IMR-90 (cell line): ENCODE results near the gene MED26. TPM values are rescaled to one million over a fixed set of nuclear protein-coding genes. Genes with fewer than 3 reads are reported as not detected.

Source experiments
- ATAC-seq: fragments of 200-7000 bp; cut with Tn5 transposase; 2 replicates; pipeline ENCODE4 v1.9.1; 2020; ENCODE audit warnings: low read depth, mild to moderate bottlenecking, moderate library complexity
- BruUV-seq: library from RNA; stranded (reverse); fragments of 400-500 nt; replicated peaks from 2 replicates; lab custom pipeline; 2021; lab: Mats Ljungman, UMichigan
- CTCF ChIA-PET: fragments of 300-600 bp; formaldehyde crosslinking; extraction: SDS; loops from one replicate; lab custom pipeline; 2021; ENCODE audit warnings: antibody characterized with exemption; lab: Yijun Ruan, JAX
- POLR2A ChIA-PET: fragments of 300-600 bp; sonication (Branson Sonifier 250); formaldehyde crosslinking; loops from one replicate; lab custom pipeline; 2022; ENCODE audit warnings: antibody characterized with exemption; ENCODE audit not compliant: unreplicated experiment; lab: Charles Lee
- DNase-seq: peaks from one replicate; pipeline ENCODE4 v3.0.0; 2013
- H2AFZ ChIP-seq: replicated peaks from 2 replicates; pipeline ENCODE3; 2013; ENCODE audit warnings: low read length, mild to moderate bottlenecking; ENCODE audit not compliant: poor library complexity
- H2AK5ac ChIP-seq: 2 replicates; pipeline ENCODE4 v1.6.1; 2013; ENCODE audit warnings: low read depth, low read length, inconsistent platforms
- H2AK9ac ChIP-seq: replicated peaks from 2 replicates; pipeline ENCODE3; 2013; ENCODE audit warnings: mild to moderate bottlenecking, low read depth, low read length, moderate library complexity; ENCODE audit not compliant: poor library complexity
- H2BK120ac ChIP-seq: 2 replicates; pipeline ENCODE4 v1.6.1; 2013; ENCODE audit warnings: low read depth, low read length, inconsistent platforms
- H2BK15ac ChIP-seq: 3 replicates; pipeline ENCODE4 v1.6.1; 2013; ENCODE audit warnings: low read depth, low read length, inconsistent platforms
- H2BK20ac ChIP-seq: 2 replicates; pipeline ENCODE4 v1.6.1; 2013; ENCODE audit warnings: low read depth, mild to moderate bottlenecking, inconsistent platforms, low read length, moderate library complexity
- H2BK5ac ChIP-seq: 2 replicates; pipeline ENCODE4 v1.6.1; 2013; ENCODE audit warnings: mild to moderate bottlenecking, low read depth, low read length, inconsistent platforms; ENCODE audit not compliant: poor library complexity, severe bottlenecking
- H3K14ac ChIP-seq: replicated peaks from 2 replicates; pipeline ENCODE4 v1.6.1; 2013; ENCODE audit warnings: low read depth, low read length, inconsistent platforms
- H3K18ac ChIP-seq: 2 replicates; pipeline ENCODE4 v1.6.1; 2013; ENCODE audit warnings: low read depth, low read length, control low read depth
- H3K23ac ChIP-seq: 2 replicates; pipeline ENCODE4 v1.6.1; 2013; ENCODE audit warnings: low read depth, low read length, inconsistent platforms
- H3K27ac ChIP-seq: 2 replicates; pipeline ENCODE4 v1.5.1; 2013; ENCODE audit warnings: mild to moderate bottlenecking, control low read depth, low read length; ENCODE audit not compliant: insufficient read depth
- H3K27me3 ChIP-seq: 2 replicates; pipeline ENCODE4 v1.6.1; 2013; ENCODE audit warnings: low read length; ENCODE audit not compliant: control insufficient read depth, insufficient read depth
- H3K36me3 ChIP-seq: 2 replicates; pipeline ENCODE4 v1.6.1; 2013; ENCODE audit warnings: low read length, mixed read lengths; ENCODE audit not compliant: control insufficient read depth, insufficient read depth
- H3K4ac ChIP-seq: 2 replicates; pipeline ENCODE4 v1.6.1; 2013; ENCODE audit warnings: low read depth, low read length, inconsistent platforms
- H3K4me1 ChIP-seq: 2 replicates; pipeline ENCODE4 v1.6.1; 2013; ENCODE audit warnings: low read length, mixed read lengths; ENCODE audit not compliant: control insufficient read depth, insufficient read depth
- H3K4me2 ChIP-seq: 2 replicates; pipeline ENCODE4 v1.6.1; 2013; ENCODE audit warnings: low read depth, mild to moderate bottlenecking, control low read depth, low read length, moderate library complexity
- H3K4me3 ChIP-seq: 2 replicates; pipeline ENCODE4 v1.5.1; 2013; ENCODE audit warnings: low read depth, mild to moderate bottlenecking, control low read depth, low read length, moderate library complexity; ENCODE audit not compliant: insufficient read depth
- H3K56ac ChIP-seq: 2 replicates; pipeline ENCODE4 v1.6.1; 2013; ENCODE audit warnings: low read length, inconsistent platforms; ENCODE audit not compliant: insufficient read depth; ENCODE audit errors: extremely low read depth
- H3K79me1 ChIP-seq, 2 experiments: 2 replicates each; pipeline ENCODE4 v1.6.1; 2013; ENCODE audit warnings: low read length in 2 of 2, inconsistent platforms in 1 of 2, low read depth in 1 of 2
- H3K9ac ChIP-seq: 2 replicates; pipeline ENCODE4 v1.6.1; 2013; ENCODE audit warnings: low read depth, low read length, control low read depth
- H3K9me1 ChIP-seq: 2 replicates; pipeline ENCODE4 v1.6.1; 2013; ENCODE audit warnings: low read length, inconsistent platforms; ENCODE audit not compliant: insufficient read depth
- H3K9me3 ChIP-seq: 2 replicates; pipeline ENCODE4 v1.6.1; 2013; ENCODE audit warnings: low read length; ENCODE audit not compliant: control insufficient read depth, insufficient read depth
- H4K20me1 ChIP-seq: 2 replicates; pipeline ENCODE4 v1.6.1; 2013; ENCODE audit warnings: low read length, inconsistent platforms; ENCODE audit not compliant: insufficient read depth
- H4K5ac ChIP-seq: 2 replicates; pipeline ENCODE4 v1.6.1; 2013; ENCODE audit warnings: mild to moderate bottlenecking, low read depth, low read length, control low read depth
- H4K8ac ChIP-seq, 2 experiments: 2 replicates each; pipeline ENCODE4 v1.6.1; 2013; ENCODE audit warnings: low read depth in 2 of 2, low read length in 2 of 2, control low read depth in 1 of 2, inconsistent platforms in 1 of 2
- H4K91ac ChIP-seq: 2 replicates; pipeline ENCODE4 v1.6.1; 2013; ENCODE audit warnings: low read depth, low read length, inconsistent platforms; ENCODE audit not compliant: insufficient read depth
- BHLHE40 ChIP-seq: fragments of 150-350 bp; IDR thresholded peaks from 2 replicates; pipeline ENCODE4 v1.6.1; 2016; ENCODE audit warnings: mild to moderate bottlenecking, low read depth, low read length
- CEBPB ChIP-seq: IDR thresholded peaks from 2 replicates; pipeline ENCODE4 v1.6.1; 2012; ENCODE audit warnings: low read depth, low read length, improper control_type of control experiment
- CHD1 ChIP-seq: IDR thresholded peaks from 2 replicates; pipeline ENCODE4 v1.6.1; 2012; ENCODE audit warnings: low read depth, low read length, improper control_type of control experiment
- FOS ChIP-seq: fragments of 150-350 bp; IDR thresholded peaks from 2 replicates; pipeline ENCODE4 v1.6.1; 2016; ENCODE audit warnings: low read depth, low read length
- MAFK ChIP-seq: IDR thresholded peaks from 2 replicates; pipeline ENCODE4 v1.6.1; 2012; ENCODE audit warnings: low read depth, low read length, improper control_type of control experiment
- MXI1 ChIP-seq: IDR thresholded peaks from 2 replicates; pipeline ENCODE4 v1.6.1; 2012; ENCODE audit warnings: low read depth, mild to moderate bottlenecking, low read length, moderate library complexity, borderline replicate concordance
- NFE2L2 ChIP-seq: fragments of 150-350 bp; IDR thresholded peaks from 2 replicates; pipeline ENCODE4 v1.6.1; 2016; ENCODE audit warnings: low read depth, mild to moderate bottlenecking, low read length
- POLR2A ChIP-seq: IDR thresholded peaks from 2 replicates; pipeline ENCODE4 v1.6.1; 2012; ENCODE audit warnings: mild to moderate bottlenecking, low read depth, low read length
- RAD21 ChIP-seq: IDR thresholded peaks from 2 replicates; pipeline ENCODE4 v1.6.1; 2012; ENCODE audit warnings: low read length, improper control_type of control experiment
- RCOR1 ChIP-seq: IDR thresholded peaks from 2 replicates; pipeline ENCODE4 v1.6.1; 2012; ENCODE audit warnings: mild to moderate bottlenecking, low read length, improper control_type of control experiment; ENCODE audit not compliant: insufficient replicate concordance
- RFX5 ChIP-seq: IDR thresholded peaks from 2 replicates; pipeline ENCODE4 v1.8.0; 2012; ENCODE audit warnings: low read depth, mild to moderate bottlenecking, low read length, moderate library complexity
- SMC3 ChIP-seq: fragments of 150-350 bp; IDR thresholded peaks from 2 replicates; pipeline ENCODE4 v1.6.1; 2016; ENCODE audit warnings: low read depth, mild to moderate bottlenecking, antibody characterized with exemption, low read length, moderate library complexity
- WGBS, 2 experiments: methylation state at CpG; one replicate each; pipeline versions ENCODE4 v1.1.5 to v1.1.7; 2013; ENCODE audit warnings: missing lambda C conversion rate in 2 of 2; ENCODE audit not compliant: insufficient read length in 1 of 2; ENCODE audit errors: extremely low coverage in 2 of 2; 5-methylcytosine and 5-hydroxymethylcytosine counted together
- dilution Hi-C: fragments of 300-500 bp; cut with HindIII; formaldehyde crosslinking; loops from one replicate; pipeline ENCODE4 v1.14.3; 2018; ENCODE audit warnings: low sequenced_read_pairs; ENCODE audit not compliant: unreplicated experiment
- in situ Hi-C: fragments of 300-500 bp; cut with MboI; formaldehyde crosslinking; loops from 3 replicates; pipeline ENCODE4 v1.14.3; 2019; ENCODE audit warnings: low sequenced_read_pairs, inconsistent platforms, mixed read lengths
- intact Hi-C: fragments of 100-400 bp; cut with micrococcal nuclease; formaldehyde crosslinking; loops from 2 replicates; pipeline ENCODE4 v1.10.0; 2022
- polyA plus RNA-seq, 3 experiments: library from polyadenylated mRNA; depleted of rRNA; stranded (reverse); fragments of >200 nt; gene quantifications; 2 replicates each; pipeline ENCODE4 v1.2.3, GENCODE V29; 2012; ENCODE audit warnings: low replicate concordance in 1 of 3
- total RNA-seq: library from RNA; depleted of rRNA; stranded (reverse); fragments of >200 nt; gene quantifications from 2 replicates; pipeline ENCODE4 v1.2.3, GENCODE V29; 2012
- TF ChIP-seq, protein P1 (sequence below): conservative IDR thresholded peaks from 2 replicates; pipeline ENCODE4 v1.5.1; 2012; ENCODE audit warnings: mild to moderate bottlenecking, low read depth, low read length, improper control_type of control experiment
- TF ChIP-seq, protein P2 (sequence below): fragments of 150-350 bp; IDR thresholded peaks from 2 replicates; pipeline ENCODE4 v1.6.1; 2017; ENCODE audit warnings: mild to moderate bottlenecking, antibody characterized with exemption, low read length, low read depth
- TF ChIP-seq, protein P3 (sequence below): fragments of 150-350 bp; IDR thresholded peaks from 2 replicates; pipeline ENCODE4 v1.6.1; 2016; ENCODE audit warnings: low read depth, mild to moderate bottlenecking, low read length, moderate library complexity, borderline replicate concordance

The MED26 gene
- total and polyA plus RNA-seq, 2 of the 4 experiments (the other 2 are of a cell fraction) = 2.0 to 4.0 TPM

DNA sequence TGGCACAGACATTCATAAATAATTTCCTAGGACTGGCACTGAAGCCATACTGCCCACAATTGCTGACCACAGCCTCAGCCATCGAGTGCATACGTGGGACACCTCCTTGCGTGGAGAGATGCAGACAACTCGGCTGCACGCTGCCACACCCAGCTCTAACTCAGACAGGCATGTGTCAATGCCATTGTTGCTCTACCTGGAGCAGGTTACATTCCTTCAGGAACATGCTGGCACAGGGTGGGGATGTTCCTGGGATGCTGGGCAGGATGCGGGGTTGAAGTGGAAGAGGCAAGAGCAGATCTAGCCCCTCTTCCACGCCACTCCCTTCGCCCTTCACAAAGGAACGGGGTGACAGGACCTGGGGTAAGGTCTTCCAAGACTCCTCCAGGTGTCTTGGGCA is 31.6 kb downstream of the MED26 start:
- H2AFZ ChIP-seq = peak overlapping the region; percentile 18

More for the DNA sequence above, 31.6 kb downstream of the MED26 start:
- Histone ChIP-seq H2BK20ac (no peak overlapping the region), H3K36me3 (no peaks in the 10 kb centered on the region), H3K9me3 (no peaks in the 10 kb centered on the region), H4K8ac (no peak overlapping the region), H3K4me2 (no peak overlapping the region), H3K18ac (no peak overlapping the region), H3K9me1 (peaks cover 58% of the 10 kb centered on the region), H2AK5ac (no peak overlapping the region), H3K4ac (no peak overlapping the region), H3K79me1 (peaks cover 30 to 96% of the 10 kb centered on the region in 2 experiments), H3K4me3 (no peak overlapping the region), H3K56ac (no peak overlapping the region), H3K4me1 (peaks cover 6% of the 10 kb centered on the region; the same call in 1 of the 2 replicates), H3K27ac (no peak overlapping the region), H2BK5ac (no peak overlapping the region), H2AK9ac (no peak overlapping the region), H4K91ac (no peak overlapping the region), H2BK120ac (no peak overlapping the region), H4K20me1 (peaks cover 100% of the 10 kb centered on the region), H4K5ac (no peak overlapping the region), H3K14ac (no peak overlapping the region), H2BK15ac (no peak overlapping the region), H3K23ac (no peak overlapping the region), H3K27me3 (no peaks in the 10 kb centered on the region), H3K9ac (no peak overlapping the region)
- in situ Hi-C loops (no loop called here), intact Hi-C loops (no loop called here), dilution Hi-C loops (no loop called here)
- ChIA-PET POLR2A (no interaction called here), CTCF (no interaction called here)
- BruUV-seq = no TSS peak
- DNase-seq = no peak
- ATAC-seq = no peak
- WGBS, 2 experiments = no CpG with 5 or more reads among the region's 9 CpGs
- no peak for TF ChIP-seq MAFK
- TF ChIP-seq SMC3 = no peak
- TF ChIP-seq RFX5 = no peak
- TF ChIP-seq, protein P1, sequence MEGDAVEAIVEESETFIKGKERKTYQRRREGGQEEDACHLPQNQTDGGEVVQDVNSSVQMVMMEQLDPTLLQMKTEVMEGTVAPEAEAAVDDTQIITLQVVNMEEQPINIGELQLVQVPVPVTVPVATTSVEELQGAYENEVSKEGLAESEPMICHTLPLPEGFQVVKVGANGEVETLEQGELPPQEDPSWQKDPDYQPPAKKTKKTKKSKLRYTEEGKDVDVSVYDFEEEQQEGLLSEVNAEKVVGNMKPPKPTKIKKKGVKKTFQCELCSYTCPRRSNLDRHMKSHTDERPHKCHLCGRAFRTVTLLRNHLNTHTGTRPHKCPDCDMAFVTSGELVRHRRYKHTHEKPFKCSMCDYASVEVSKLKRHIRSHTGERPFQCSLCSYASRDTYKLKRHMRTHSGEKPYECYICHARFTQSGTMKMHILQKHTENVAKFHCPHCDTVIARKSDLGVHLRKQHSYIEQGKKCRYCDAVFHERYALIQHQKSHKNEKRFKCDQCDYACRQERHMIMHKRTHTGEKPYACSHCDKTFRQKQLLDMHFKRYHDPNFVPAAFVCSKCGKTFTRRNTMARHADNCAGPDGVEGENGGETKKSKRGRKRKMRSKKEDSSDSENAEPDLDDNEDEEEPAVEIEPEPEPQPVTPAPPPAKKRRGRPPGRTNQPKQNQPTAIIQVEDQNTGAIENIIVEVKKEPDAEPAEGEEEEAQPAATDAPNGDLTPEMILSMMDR = no peak
- TF ChIP-seq MXI1 = no peak
- TF ChIP-seq POLR2A = no peak
- TF ChIP-seq, protein P2, sequence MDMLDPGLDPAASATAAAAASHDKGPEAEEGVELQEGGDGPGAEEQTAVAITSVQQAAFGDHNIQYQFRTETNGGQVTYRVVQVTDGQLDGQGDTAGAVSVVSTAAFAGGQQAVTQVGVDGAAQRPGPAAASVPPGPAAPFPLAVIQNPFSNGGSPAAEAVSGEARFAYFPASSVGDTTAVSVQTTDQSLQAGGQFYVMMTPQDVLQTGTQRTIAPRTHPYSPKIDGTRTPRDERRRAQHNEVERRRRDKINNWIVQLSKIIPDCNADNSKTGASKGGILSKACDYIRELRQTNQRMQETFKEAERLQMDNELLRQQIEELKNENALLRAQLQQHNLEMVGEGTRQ = no peak
- no peak for TF ChIP-seq FOS
- TF ChIP-seq BHLHE40 = no peak
- TF ChIP-seq, protein P3, sequence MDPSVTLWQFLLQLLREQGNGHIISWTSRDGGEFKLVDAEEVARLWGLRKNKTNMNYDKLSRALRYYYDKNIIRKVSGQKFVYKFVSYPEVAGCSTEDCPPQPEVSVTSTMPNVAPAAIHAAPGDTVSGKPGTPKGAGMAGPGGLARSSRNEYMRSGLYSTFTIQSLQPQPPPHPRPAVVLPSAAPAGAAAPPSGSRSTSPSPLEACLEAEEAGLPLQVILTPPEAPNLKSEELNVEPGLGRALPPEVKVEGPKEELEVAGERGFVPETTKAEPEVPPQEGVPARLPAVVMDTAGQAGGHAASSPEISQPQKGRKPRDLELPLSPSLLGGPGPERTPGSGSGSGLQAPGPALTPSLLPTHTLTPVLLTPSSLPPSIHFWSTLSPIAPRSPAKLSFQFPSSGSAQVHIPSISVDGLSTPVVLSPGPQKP = no peak
- no peak for TF ChIP-seq NFE2L2
- no peak for TF ChIP-seq RCOR1
- no peak for TF ChIP-seq CHD1
- no peak for TF ChIP-seq RAD21
- no peak for TF ChIP-seq CEBPB
